Fibroblast of pulmonary artery (primary cell): Measurements from ENCODE around the gene RFC1.
A peak's percentile ranks its signal among the peaks of the same experiment; 100 is the strongest.
"Not testable (repeated sequence)": the region's sequence is repeated elsewhere in the genome, so short reads cannot be mapped to it uniquely, and the experiment has no call there.

Experiments
- DNase-seq: peaks from one replicate; pipeline ENCODE4 v3.0.0-alpha.2; 2010; ENCODE audit warnings: low read depth
- H3K4me3 ChIP-seq: replicated peaks from 2 replicates; pipeline ENCODE4 v1.5.1; 2011; ENCODE audit warnings: low read depth, mild to moderate bottlenecking, control low read depth, low read length, moderate library complexity
- TF ChIP-seq, protein P1 (sequence below): IDR thresholded peaks from 2 replicates; pipeline ENCODE4 v1.5.1; 2011; ENCODE audit warnings: mild to moderate bottlenecking, control low read depth, low read length, inconsistent platforms; ENCODE audit errors: missing control alignments

RFC1 gene, protein sequence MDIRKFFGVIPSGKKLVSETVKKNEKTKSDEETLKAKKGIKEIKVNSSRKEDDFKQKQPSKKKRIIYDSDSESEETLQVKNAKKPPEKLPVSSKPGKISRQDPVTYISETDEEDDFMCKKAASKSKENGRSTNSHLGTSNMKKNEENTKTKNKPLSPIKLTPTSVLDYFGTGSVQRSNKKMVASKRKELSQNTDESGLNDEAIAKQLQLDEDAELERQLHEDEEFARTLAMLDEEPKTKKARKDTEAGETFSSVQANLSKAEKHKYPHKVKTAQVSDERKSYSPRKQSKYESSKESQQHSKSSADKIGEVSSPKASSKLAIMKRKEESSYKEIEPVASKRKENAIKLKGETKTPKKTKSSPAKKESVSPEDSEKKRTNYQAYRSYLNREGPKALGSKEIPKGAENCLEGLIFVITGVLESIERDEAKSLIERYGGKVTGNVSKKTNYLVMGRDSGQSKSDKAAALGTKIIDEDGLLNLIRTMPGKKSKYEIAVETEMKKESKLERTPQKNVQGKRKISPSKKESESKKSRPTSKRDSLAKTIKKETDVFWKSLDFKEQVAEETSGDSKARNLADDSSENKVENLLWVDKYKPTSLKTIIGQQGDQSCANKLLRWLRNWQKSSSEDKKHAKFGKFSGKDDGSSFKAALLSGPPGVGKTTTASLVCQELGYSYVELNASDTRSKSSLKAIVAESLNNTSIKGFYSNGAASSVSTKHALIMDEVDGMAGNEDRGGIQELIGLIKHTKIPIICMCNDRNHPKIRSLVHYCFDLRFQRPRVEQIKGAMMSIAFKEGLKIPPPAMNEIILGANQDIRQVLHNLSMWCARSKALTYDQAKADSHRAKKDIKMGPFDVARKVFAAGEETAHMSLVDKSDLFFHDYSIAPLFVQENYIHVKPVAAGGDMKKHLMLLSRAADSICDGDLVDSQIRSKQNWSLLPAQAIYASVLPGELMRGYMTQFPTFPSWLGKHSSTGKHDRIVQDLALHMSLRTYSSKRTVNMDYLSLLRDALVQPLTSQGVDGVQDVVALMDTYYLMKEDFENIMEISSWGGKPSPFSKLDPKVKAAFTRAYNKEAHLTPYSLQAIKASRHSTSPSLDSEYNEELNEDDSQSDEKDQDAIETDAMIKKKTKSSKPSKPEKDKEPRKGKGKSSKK

DNA sequence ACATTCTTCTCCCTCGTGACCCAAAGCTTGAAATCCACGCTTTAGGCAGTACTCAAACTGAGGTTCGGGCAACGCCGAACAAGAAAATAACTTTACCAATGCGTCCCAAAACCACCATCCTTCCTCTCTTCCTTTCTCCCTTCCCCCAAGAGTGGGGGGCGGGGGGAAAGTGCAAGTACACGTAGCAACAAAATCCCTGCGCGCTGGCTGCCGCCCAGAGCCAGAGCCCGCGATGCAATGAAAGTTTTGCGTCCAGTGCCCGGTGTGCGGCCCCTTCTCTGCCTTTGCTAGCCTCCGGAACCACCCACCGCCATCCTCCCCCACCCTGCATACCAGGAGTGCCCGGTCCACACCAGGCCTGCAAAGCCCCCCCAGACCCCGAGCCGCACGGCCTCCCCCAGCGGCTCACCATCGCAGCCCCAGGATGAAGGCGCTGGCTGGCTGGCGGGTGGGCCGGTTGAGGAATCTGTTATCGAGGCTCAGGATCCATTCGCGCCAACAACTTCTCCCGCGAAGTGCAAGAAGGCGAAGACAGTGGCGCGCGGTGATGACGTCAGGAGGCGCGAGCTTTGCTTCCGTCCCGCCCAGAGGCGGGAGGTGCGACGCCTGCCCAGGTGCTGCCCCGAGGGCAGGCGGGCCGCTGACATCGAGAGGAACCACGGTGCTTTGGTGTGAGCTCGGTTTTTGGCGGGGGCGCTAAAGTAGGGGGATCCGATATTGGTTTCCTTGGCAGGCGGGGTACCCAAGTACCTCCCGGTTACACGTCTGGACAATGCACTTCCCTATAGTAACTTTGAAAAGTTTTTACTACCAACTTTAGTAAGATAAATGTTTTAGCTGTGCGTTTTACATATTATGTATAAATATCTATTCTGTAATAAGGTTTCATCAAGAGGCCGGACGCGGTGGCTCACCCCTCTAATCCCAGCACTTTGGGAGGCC lies at the start of gene RFC1:
Gene RFC1 (minus strand): TSS at position 533 of the 942 bp plus-strand sequence. CDS start 121 bp downstream, at position 412.
- TF ChIP-seq, protein P1, sequence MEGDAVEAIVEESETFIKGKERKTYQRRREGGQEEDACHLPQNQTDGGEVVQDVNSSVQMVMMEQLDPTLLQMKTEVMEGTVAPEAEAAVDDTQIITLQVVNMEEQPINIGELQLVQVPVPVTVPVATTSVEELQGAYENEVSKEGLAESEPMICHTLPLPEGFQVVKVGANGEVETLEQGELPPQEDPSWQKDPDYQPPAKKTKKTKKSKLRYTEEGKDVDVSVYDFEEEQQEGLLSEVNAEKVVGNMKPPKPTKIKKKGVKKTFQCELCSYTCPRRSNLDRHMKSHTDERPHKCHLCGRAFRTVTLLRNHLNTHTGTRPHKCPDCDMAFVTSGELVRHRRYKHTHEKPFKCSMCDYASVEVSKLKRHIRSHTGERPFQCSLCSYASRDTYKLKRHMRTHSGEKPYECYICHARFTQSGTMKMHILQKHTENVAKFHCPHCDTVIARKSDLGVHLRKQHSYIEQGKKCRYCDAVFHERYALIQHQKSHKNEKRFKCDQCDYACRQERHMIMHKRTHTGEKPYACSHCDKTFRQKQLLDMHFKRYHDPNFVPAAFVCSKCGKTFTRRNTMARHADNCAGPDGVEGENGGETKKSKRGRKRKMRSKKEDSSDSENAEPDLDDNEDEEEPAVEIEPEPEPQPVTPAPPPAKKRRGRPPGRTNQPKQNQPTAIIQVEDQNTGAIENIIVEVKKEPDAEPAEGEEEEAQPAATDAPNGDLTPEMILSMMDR, result no peak
- peak; percentile 94 for DNase-seq
- peak within 1 kb of the TSS; percentile 95 for H3K4me3 ChIP-seq

DNA sequence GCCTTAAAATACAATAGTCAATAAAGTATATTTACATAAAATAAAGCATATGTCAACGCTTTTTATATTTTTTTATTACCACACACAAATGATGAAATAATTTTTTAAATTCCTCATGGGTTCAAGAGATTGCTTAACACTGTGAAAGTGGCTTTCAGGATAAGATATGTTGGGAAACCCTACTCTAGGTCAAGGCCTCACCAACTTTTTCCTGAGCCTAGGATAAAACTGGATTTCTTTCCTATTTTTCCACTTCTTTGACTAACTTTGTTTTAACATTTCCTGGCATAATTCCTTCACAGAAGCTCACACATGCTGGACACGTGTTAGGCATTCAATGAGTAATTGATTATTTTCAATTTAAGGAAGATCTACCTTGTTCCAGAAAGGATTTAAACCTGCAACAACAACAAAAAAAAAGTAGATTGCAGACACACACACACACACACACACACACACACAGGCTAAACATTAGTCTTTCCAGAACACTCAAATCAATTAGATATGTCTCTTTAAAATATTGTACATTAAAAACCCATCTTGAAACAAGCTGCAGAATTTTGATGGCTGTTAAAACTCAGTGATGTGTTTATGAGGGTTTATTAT lies 49.6 kb upstream of the RFC1 start:
- TF ChIP-seq, protein P1, result no peak

DNA sequence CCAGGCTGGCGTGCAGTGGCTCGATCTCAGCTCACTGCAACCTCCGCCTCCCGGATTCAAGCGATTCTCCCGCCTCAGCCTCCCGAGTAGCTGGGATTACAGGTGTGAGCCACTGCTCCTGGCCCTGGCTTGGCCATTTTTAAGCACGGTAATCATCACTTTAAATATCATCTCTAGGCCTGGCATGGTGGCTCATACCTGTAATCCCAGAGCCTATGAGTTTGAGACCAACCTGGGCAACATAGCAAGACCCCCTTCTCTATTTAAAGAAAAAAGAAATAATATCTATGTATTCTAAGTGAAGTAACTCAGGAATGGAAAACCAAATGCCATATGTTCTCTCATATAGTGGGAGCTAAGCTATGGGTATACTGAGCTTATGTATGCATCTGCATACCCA lies 45.4 kb upstream of the RFC1 start:
- DNase-seq, H3K4me3 ChIP-seq: not testable (repeated sequence)

More for the DNA sequence above, 49.6 kb upstream of the RFC1 start:
- no peak overlapping the region for H3K4me3 ChIP-seq
- DNase-seq, result peak; percentile 40

DNA sequence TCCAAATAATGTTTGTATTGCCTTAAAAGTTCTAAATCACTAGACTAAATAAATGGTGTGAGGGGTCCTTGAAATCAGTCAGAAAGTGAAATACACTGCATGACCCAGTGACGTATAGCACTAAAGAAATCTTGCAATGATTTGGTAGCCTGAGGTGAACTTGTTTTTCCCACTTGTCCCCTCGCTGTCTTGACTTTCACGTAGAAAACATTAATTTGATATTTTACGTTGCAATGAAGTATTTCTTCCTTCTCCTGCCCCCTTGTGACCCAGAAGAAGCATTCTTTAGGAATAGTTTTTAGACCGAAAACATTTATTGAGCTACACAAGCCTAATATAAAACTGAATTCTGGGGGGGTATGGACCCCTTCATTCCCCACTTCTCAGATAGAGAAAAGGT lies 44.3 kb upstream of the RFC1 start:
- TF ChIP-seq, protein P1, result peak; percentile 37
- DNase-seq, result peak; percentile 33
- no peak overlapping the region for H3K4me3 ChIP-seq

DNA sequence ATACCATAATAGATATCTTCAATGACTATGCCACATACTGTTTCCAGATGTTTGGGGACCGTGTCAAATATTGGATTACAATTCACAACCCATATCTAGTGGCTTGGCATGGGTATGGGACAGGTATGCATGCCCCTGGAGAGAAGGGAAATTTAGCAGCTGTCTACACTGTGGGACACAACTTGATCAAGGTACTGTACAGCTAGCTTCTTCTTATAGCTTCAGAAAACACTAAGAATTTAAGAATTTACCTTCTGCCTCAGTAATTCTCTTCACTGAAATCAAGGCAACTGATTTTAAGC lies 41.4 kb upstream of the RFC1 start:
- no peak for DNase-seq
- TF ChIP-seq, protein P1, result no peak
- H3K4me3 ChIP-seq, result no peak overlapping the region

DNA sequence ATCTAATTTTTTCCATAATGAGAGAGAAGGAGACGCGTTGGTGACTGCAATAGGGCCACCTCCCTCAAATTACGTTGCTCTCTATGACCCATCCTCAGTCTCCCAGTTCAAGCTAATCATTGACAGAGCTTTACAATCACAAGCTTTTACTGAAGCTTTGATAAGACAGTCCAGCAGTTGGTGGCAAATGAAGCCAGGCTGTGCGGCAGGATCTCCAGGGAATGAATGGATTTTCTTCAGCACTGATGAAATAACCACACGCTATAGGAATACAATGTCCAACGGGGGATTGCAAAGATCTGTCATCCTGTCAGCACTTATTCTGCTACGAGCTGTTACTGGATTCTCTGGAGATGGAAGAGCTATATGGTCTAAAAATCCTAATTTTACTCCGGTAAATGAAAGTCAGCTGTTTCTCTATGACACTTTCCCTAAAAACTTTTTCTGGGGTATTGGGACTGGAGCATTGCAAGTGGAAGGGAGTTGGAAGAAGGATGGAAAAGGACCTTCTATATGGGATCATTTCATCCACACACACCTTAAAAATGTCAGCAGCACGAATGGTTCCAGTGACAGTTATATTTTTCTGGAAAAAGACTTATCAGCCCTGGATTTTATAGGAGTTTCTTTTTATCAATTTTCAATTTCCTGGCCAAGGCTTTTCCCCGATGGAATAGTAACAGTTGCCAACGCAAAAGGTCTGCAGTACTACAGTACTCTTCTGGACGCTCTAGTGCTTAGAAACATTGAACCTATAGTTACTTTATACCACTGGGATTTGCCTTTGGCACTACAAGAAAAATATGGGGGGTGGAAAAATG lies 40.8 kb upstream of the RFC1 start, which contains the start of gene KLB:
Gene KLB (plus strand): TSS at position 168 of the 821 bp plus-strand sequence. CDS start 20 bp downstream, at position 188.
- TF ChIP-seq, protein P1, result no peak
- DNase-seq, result peak; percentile 30
- no peak within 1 kb of the TSS for H3K4me3 ChIP-seq

DNA sequence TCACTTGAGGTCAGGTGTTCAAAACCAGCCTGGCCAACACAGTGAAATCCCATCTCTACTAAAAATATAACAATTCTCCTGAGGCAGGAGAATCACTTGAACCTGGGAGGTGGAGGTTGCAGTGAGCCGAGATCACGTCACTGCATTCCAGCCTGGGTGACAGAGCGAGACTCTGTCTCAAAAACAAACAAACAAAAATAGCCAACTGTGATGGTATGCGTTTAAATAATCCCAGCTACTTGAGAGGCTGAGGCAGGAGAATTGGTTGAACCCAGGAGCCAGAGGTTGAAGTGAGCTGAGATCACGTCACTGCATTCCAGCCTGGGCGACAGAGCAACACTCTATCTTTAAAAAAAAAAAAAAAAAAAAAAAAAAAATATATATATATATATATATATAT lies 35.5 kb upstream of the RFC1 start:
- not testable (repeated sequence) for H3K4me3 ChIP-seq, DNase-seq
